ENCODE measurements around the gene WDR38. TPM values are rescaled to one million over a fixed set of nuclear protein-coding genes. Genes with fewer than 3 reads are reported as not detected.
"Not testable (repeated sequence)": the region's sequence is repeated elsewhere in the genome, so short reads cannot be mapped to it uniquely, and the experiment has no call there.

Gene WDR38
- total RNA-seq, 1 donor: not detected

DNA sequence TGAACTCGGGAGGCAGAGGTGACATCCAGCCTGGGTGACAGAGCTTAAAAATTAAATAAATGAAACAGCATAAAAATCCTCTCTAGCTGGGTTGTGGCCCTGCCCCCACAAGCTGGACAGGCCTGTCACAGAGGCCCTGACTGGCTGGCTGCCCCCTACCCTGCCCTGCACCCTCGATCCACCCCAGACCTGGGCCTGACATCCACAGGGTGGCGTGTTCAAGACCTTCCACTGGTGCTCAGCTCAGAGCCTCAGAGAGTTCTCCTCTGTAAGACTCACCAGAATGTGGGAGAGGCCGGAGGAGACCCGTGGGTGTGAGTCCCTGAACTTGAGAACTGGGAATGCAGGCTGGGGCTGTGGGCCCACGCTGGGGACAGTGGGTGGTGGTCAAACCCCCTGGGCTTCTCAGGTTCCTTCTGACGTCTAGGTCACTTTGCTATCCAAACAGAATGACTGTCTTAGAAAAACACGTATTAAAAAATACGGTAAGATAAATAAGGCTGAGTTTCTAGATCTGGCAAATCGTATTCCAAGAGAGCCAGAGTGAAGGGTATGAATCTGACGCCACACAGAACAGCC lies 9.7 kb upstream of the WDR38 start:
- H3K4me3 ChIP-seq (ENCODE audit: low read depth, low read length): no peak overlapping the region
- DNase-seq (ENCODE audit: low read depth): no peak
- TF ChIP-seq, protein P1, sequence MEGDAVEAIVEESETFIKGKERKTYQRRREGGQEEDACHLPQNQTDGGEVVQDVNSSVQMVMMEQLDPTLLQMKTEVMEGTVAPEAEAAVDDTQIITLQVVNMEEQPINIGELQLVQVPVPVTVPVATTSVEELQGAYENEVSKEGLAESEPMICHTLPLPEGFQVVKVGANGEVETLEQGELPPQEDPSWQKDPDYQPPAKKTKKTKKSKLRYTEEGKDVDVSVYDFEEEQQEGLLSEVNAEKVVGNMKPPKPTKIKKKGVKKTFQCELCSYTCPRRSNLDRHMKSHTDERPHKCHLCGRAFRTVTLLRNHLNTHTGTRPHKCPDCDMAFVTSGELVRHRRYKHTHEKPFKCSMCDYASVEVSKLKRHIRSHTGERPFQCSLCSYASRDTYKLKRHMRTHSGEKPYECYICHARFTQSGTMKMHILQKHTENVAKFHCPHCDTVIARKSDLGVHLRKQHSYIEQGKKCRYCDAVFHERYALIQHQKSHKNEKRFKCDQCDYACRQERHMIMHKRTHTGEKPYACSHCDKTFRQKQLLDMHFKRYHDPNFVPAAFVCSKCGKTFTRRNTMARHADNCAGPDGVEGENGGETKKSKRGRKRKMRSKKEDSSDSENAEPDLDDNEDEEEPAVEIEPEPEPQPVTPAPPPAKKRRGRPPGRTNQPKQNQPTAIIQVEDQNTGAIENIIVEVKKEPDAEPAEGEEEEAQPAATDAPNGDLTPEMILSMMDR (IDR thresholded peaks at IDR 0.05; ENCODE audit: insufficient read depth, low read depth, low read length): no peak

DNA sequence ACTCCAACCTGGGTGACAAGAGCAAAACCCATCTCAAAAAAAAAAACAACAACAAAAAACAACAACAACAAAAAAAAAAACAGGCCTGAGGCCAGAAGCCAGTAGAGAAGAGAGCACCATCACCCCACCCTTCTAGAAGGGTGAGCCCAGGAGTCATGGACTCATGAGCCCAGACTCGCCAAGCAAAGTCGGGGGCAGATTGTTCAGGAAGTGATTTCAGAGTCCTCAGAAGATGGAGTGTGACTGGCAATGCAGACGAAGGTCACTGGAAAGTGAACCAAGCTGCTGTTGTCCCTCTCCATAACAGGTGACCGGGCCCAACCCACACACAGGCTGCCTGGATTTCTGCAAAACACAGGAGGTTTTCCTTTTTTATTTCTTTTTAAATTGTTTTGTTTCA lies 9.0 kb upstream of the WDR38 start:
- TF ChIP-seq, protein P1 (IDR thresholded peaks at IDR 0.05; ENCODE audit: insufficient read depth, low read depth, low read length): no peak
- no peak overlapping the region for H3K4me3 ChIP-seq (ENCODE audit: low read depth, low read length)
- DNase-seq (ENCODE audit: low read depth): no peak

DNA sequence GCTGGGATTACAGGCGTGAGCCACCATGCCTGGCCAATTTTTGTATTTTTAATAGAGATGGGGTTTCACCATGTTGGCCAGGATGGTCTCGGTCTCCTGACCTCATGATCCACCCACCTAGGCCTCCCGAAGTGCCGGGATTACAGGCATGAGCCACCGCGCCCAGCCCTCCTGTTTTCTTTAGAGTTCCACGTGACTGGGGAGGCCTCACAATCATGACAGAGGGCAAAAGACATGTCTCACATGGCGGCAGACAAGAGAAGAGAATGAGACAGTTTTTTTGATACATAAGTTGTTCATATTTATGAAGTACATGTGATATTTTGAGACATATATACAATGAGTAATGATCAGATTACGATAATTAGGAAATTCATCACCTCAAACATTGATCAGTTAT lies 6.8 kb upstream of the WDR38 start:
- not testable (repeated sequence) for H3K4me3 ChIP-seq (ENCODE audit: low read depth, low read length); DNase-seq (ENCODE audit: low read depth)

DNA sequence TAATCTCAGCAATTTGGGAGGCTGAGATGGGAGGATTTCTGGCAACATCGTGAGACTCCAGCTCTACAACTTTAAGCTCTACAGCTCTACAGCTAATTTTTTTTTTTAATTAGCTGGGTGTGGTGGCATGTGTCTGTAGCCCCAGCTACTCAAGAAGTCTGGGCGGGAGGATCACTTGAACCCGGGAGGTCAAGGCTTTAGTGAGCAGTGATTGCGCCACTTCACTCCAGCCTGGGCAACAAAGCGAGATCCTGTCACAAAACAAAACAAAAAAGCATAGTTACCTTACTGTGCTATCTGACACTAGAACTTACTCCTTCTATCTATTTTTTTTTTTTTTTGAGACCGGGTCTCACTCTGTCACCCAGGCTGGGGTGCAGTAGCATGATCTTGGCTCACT lies 6.3 kb upstream of the WDR38 start:
- H3K4me3 ChIP-seq (ENCODE audit: low read depth, low read length): no peak overlapping the region
- TF ChIP-seq, protein P1 (IDR thresholded peaks at IDR 0.05; ENCODE audit: insufficient read depth, low read depth, low read length): no peak

DNA sequence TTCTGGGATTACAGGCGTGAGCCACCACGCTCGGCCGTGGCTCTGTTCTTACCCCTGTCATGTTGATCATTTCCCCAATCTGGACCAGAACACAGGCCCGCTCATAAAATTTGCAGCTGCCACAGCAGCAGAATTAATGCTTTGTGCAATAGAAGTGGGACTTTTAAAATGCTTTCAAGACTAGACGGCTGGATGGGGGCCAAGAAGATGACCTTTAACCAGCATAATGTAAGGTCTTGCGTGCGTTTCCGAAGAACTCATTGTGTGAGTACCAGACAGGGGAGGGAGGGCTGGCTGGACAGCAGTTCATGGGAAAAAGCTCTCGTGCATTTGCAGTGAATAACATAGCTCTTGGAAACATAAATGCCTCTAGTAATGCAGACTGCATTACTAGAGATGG lies 3.5 kb upstream of the WDR38 start:
- TF ChIP-seq, protein P1 (IDR thresholded peaks at IDR 0.05; ENCODE audit: insufficient read depth, low read depth, low read length): no peak
- no peak overlapping the region for H3K4me3 ChIP-seq (ENCODE audit: low read depth, low read length)
- peak; percentile 85 for DNase-seq (ENCODE audit: low read depth)

More for the DNA sequence above, 6.3 kb upstream of the WDR38 start:
- DNase-seq (ENCODE audit: low read depth): no peak

DNA sequence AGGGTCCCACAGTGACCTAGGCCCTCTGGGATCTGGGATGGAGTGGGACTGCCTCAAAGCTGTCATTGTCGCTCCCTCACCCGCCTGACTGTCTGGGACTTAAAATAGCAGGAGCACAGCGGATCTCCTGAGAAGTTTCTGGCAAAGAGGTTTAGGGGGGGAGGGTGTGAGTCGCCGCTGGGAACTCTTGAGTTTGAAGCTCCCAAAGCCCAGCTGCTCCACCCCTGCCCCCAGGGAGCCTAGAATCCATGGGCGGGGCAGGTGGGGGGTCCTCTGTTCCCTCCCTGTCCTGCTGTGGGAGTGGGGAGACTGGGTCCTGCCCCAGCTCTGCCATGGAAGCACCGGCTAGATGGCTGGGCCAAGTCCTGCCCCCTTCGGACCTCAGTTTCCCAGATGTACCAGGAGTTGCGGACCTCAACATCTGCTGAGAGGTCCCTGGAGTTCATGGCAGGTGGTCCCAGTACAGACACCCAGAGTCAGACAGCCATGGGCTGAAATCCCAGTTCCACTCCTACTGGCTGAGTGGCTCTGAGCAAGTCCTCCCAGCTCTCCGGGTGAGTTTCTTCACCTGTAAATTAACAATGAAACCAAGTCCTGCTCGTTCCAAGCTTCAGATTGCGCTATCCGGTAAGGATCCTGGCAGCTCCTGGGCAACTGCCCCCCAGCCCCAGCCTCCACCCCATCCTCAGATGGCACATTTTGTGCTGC lies 985 bp upstream of the WDR38 start:
- TF ChIP-seq, protein P1 (IDR thresholded peaks at IDR 0.05; ENCODE audit: insufficient read depth, low read depth, low read length): no peak
- H3K4me3 ChIP-seq (ENCODE audit: low read depth, low read length): no peak overlapping the region
- no peak for DNase-seq (ENCODE audit: low read depth)

DNA sequence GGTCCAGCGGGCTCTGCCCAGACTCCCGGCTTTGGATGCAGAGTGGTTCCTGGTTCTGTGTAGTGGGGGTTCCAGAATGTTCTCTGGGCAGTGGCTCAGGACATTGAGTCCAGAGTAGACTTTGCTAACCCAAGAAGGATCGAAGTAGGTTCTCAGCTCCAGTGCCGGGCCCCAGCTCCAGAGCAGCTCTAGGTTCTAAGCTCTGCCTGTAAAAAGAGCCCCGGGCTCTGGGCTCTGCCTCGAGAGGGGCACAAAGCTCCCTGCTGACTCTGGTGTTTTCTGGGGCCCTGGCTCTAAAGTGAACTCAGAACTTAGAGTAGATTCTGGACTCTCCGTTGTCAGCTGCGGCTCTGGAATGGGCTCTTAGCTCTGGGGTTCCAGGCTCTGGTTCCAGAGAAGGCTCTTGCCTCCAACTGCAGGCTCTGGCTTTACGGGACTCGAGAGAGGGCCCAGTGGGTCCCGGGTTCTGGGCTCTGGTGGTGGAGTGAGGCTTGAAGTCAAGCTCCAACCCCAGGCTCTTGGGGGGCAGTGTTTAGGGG lies 414 bp downstream of the WDR38 start:
- TF ChIP-seq, protein P1 (IDR thresholded peaks at IDR 0.05; ENCODE audit: insufficient read depth, low read depth, low read length): no peak

More for the DNA sequence above, 414 bp downstream of the WDR38 start:
- peak overlapping the region; percentile 62 for H3K4me3 ChIP-seq (ENCODE audit: low read depth, low read length)
- DNase-seq (ENCODE audit: low read depth): no peak

Measured in fibroblast of villous mesenchyme (primary cell).